COLO829 (cell line): ENCODE results near the gene UHRF2.
A peak's percentile ranks its signal among the peaks of the same experiment; 100 is the strongest.
"Not testable (repeated sequence)": the region's sequence is repeated elsewhere in the genome, so short reads cannot be mapped to it uniquely, and the experiment has no call there.

Experiments used
- DNase-seq: peaks from one replicate; pipeline ENCODE4 v3.0.0; 2012; ENCODE audit warnings: low spot score

Gene UHRF2

GRCh38 chr9:6489099-6489498 lies 76.1 kb downstream of the UHRF2 start:
- no peak for DNase-seq

DNA sequence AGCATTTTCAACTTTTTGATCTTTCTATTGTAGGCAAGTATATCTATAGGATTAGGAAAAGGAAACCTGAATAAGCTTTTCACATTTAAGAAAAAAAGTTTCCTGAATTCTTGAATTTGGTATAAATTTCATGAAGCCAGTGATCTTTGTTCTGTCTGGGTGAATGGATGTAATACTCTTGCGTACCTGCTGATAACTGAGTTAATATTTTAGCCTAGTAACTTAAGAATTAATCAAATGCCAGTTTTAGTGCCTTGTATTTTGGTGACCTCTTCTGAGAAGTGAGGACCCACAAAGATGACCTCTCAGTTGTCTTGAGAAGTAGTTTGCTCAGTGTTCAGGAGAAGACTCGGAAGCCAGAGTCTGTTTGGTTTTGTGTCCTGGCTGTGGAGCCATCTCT lies 77.9 kb downstream of the UHRF2 start:
- no peak for DNase-seq

DNA sequence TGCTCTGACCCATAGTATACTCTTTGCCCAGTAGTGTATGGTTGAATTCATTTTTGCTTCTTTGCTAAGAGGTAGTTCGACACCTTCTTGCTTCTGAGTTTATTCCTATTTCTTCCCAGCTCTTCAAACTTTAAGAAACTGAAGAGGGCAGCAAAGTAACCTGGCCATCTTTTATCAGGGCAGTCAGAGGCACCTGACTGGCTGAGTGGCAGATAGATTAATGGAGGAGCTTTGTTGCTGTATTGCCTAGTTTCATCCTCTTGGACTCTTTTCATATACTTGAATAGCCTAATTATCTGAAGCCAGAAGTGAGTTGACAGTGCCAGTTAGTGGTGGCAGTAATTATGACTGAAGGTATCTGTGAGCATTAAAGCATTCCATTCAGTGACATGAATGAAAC lies 82.5 kb downstream of the UHRF2 start:
- peak; percentile 0 for DNase-seq

DNA sequence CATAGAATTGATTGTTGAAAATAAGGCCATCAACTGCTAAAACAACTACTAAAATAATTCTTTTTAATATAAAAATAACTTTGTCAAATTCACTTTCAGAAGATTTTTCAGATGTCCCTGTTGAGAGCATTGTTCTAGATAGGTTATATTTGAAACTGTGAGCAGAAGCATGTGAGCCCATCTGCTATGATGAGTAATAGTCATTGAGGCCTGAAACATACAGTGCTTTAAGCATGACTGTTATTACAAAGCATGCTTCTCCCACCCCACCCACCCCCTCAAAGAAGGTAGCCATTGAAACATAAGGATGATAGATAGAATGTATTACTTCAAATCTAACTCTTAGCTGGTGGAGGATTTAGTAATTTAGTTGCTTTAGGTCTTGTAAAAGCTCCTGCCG lies 86.0 kb downstream of the UHRF2 start:
- DNase-seq, result peak; percentile 5

DNA sequence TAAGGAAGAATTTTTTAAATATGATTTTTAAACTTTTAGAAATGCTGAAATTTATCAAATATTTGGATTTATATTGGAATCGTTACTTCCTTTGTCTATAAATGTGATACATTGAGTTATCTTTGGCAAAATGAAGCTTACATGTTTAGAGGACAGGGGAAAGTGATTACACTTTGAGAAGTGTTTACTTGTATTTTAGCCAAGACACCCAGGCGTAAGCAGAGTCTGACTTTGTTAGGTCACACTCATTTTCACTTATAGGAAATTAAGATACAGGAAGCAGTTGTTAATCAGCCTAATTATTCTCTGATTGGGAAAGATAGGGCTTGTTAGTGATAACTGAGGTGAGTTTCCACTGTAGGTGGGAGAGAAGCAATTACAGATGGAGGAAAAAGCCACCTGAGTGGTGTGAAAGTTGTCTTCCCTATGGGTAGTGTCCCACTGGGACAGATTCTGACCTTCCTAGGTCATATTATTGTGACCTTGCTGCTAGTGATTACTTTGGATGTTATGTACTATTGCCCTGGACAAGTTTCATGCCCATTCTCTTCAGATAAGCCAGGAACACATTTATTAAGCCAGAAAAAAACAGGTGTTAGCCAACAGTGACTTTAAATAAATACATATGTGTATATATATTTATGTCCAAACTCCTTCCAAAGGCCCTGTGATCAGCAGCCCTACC lies 88.7 kb downstream of the UHRF2 start:
- DNase-seq, result no peak

DNA sequence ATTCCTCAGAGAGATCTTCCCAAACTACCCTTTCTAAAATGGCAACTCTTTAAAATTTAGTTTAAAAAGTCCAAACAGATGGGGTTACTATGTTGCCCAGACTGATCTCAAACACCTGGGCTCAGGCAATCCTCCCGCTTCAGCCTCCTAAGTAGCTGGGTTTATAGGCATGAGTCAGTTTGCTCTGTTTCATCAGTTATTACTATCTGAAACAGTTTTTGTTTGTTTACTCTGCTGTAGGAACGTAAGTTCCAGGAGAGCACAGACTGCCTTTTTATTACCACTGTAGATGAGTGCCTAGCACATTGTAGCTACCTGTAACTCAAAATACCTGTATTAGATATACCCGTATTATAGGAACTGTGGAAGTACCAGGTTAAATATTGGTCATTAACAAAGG lies 89.4 kb downstream of the UHRF2 start:
- no peak for DNase-seq

DNA sequence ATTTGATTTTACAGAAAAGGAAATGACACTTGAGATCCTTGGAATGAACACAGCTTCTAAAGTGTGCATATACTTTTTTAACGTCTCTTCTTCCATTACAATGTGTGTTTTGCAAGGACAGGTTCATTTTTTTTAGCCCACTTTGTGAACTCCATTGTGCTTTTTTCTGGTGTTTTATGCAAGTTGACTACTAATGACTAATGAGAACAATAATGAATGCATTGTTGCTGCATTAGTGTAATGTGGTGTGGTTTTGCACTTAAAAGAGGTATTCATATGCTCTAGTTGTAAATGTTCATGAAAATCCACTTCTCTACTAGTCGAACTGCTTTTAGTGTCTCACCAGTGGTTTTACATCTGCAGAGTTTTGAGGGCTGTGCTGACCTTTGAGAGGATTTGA lies 93.6 kb downstream of the UHRF2 start:
- DNase-seq, result peak; percentile 12

GRCh38 chr9:6512085-6512657 lies 99.2 kb downstream of the UHRF2 start:
- DNase-seq, result no peak

GRCh38 chr9:6522263-6522662 lies 109.3 kb downstream of the UHRF2 start:
- DNase-seq, result no peak

GRCh38 chr9:6525326-6526045 lies 112.5 kb downstream of the UHRF2 start:
- DNase-seq, result no peak

GRCh38 chr9:6535594-6535993 lies 122.6 kb downstream of the UHRF2 start:
- no peak for DNase-seq

GRCh38 chr9:6538666-6539071 lies 125.7 kb downstream of the UHRF2 start:
- peak; percentile 84 for DNase-seq

DNA sequence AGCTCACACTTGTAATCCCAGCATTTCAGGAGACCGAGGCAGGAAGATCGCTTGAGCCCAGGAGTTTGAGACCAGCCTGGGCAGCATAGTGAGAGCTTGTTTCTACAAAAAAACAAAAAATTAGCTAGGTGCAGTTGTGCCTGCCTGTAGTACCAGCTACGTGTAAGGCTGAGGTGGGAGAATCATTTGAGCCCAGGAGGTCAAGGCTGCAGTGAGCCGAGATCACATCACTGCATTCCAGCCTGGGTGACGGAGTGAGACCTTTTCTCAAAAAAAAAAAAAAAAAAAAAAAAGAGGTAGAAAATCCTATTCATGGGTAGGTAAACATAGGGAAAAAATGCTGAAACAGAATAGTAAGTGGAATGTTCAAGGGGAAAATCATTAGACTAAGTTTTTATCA lies 129.6 kb downstream of the UHRF2 start:
- not testable (repeated sequence) for DNase-seq

DNA sequence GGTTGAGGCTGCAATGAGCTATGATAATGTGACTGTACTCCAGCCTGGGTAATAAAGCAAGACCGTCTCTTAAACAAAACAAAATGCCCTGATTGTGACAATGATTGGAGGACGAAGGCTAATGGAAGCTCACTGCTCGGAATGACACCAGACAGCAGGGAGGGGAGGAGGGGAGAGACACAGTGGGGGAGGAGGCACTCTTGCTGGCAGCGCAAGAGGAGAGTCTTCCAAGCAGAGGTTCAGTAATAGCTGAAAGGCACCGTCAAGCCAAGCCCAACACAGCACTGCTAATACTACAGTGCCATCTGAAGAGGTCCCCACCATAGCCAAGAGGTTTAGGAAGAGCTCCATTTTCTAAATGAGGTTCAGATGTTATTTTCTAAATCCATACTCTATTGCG lies 130.2 kb downstream of the UHRF2 start:
- no peak for DNase-seq

DNA sequence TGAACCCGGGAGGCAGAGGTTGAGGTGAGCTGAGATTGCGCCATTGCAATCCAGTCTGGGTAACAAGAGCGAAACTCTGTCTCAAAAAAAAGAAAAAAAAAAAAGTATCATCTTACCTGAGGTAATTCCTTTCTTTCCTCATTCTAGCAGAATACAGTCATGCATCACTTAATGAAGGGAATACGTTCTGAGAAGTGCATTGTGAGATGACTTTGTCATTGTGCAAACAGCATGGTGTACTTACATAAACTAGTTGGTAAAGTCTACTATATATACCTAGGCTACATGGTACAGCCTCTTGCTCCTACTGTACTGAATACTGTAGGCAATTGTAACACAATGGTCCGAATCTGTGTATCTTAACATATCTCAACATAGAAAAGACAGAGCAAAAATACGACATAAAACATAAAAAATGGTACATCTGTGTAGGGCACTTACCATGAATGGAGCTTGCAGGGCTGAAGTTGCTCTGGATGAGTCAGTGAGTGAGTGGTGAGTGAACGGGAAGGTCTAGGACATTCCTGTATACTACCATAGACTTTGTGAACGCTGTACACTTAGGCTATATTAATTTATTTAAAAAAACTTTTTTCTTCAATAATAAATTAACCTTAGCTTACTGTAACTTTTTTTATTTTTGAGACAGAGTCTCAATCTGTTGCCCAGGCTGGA lies 132.2 kb downstream of the UHRF2 start:
- DNase-seq, result no peak

DNA sequence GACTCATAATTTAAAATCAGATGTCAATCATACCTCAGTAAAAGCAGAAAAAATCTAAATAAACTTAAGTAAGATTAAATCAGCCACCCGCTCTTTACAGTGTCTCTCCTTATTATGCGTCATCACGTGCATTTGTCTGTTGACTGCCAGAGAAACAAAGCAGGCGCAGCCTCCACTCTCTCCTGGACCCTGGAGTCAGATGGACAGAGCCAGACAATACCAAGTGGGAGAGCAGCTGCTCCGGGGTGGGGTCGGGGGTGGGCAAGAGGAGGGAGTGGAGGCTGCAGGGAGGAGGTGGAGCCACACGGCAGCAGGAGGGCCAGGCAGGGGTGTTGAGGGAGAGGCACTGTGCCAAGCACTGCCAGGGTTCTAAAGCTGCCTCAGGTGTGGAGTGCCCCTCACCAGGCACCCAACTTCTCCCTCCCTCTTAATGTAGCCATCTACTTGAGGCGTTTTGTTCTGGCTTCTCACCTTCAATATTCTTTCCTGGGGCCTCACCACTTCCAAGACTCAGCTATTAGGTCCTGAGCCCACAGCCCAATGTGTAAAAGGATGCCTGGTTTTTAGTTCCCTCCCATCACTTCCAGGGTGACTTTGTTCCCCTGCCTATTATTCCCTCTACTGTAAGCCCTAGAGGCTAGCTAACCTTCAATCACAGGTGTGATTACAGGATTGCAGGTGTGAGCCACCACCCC lies 136.3 kb downstream of the UHRF2 start:
- no peak for DNase-seq

GRCh38 chr9:6551136-6551535 lies 138.1 kb downstream of the UHRF2 start:
- no peak for DNase-seq

GRCh38 chr9:6552033-6552432 lies 139.0 kb downstream of the UHRF2 start:
- no peak for DNase-seq

DNA sequence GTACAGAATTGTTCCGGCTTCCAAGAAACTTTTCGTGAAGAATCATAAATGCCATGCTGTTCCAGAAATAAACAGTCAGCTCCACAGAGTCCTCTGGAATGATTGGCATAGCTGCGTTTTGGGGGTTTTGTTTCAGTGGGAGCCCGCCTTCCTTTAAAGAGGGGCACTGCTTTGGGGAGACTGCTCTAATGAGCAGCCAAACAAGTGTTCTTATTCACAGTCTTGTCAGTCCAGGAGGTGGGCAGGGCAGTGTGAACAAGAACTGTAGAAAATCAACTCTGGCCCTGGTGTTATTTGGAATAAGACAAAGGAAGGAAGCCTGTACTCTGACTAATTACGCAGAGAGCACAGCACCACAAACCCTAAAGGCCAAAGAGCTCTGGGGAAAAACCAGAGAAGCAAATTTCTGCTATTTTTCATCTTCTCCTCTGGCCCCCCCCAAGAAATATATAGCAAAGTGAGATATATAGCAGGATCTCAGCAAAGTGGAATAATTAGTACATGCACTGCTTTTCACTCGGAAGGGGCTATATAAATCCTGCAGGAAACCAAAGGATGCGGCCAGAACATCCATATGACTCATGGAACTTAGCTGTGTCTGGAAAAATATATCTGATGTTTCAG lies 139.6 kb downstream of the UHRF2 start:
- no peak for DNase-seq

GRCh38 chr9:6553866-6554265 lies 140.9 kb downstream of the UHRF2 start:
- no peak for DNase-seq
